Activated naive CD4-positive, alpha-beta T cell treated with anti-CD3 and anti-CD28 coated beads, Interleukin-2, amount 50 U/mL, for 16 hours (primary cell): ENCODE data around the gene RUSC2.
"Not testable (repeated sequence)": the region's sequence is repeated elsewhere in the genome, so short reads cannot be mapped to it uniquely, and the experiment has no call there.

Experiments used
- DNase-seq: peaks from one replicate; pipeline ENCODE4 v3.0.0-alpha.2; 2020

RUSC2 gene

DNA sequence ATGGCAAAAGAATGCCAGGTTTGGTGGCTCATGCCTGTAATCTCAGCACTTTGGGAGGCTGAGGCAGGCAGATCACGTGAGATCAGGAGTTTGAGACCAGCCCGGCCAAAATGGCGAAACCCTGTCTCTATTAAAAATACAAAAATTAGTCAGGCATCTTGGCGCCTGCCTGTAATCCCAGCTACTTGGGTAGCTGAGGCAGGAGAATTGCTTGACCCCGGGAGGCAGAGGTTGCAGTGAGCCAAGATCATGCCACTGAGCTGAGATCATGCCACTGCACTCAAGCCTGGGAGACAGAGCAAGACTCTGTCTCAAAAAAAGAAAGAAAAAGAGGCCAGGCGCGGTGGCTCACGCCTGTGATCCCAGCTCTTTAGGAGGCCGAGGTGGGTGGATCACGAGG is 8.3 kb downstream of the RUSC2 start:
- DNase-seq: not testable (repeated sequence)

DNA sequence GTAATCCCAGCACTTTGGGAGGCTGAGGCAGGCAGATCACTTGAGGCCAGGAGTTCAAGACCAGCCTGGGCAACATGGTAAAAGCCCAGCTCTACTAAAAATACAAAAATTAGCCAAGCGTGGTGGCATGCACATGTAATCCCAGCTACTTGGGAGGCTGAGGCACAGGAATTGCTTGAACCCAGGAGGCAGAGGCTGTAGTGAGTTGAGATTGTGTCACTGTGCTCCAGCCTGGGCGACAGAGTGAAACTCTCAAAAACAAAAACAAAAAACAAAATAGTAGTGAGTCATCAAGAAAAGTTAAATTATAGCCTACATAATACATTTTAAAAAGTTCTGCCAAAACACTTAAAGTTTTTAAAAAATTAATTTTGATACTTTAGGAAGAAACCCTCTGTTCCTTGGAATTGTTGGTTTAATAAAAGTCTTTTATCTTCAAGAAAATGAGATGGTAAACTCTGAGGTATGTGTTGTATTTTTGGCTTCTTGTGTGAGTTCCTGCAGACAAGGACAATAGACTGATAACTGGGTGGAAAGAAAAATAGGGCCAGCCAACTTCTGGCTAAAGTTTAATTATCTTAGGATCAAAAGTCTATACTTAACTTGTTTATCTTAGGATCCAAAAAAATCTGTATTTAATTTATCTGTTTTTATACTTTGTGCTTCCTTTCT is 9.3 kb downstream of the RUSC2 start:
- DNase-seq: no peak

GRCh38 chr9:35499701-35500030 is 9.8 kb downstream of the RUSC2 start:
- DNase-seq: no peak

DNA sequence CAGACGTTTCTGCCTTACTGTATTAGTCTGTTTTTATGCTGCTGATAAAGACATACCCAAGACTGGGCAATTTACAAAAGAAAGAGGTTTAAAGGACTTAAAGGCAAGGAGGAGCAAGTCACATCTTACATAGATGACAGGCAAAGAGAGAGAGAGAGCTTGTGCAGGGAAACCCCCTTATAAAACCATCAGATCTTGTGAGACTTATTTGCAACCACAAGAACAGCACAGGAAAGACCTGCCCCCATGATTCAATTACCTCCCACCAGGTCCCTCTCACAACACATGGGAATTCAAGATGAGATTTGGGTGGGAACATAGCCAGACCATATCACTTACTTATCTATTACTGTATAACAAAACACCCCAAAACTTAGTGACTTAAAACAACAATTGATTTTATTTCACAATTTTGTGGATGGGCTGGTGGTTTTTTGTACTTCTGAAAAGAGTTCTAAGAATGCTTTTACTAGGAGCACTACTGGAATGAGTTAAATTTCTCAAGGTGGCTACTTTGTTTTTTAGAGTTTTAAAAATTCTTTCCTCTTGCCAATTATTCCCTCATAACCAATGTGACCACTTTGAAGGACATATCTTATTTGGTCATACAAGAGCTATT is 10.3 kb downstream of the RUSC2 start:
- no peak for DNase-seq

DNA sequence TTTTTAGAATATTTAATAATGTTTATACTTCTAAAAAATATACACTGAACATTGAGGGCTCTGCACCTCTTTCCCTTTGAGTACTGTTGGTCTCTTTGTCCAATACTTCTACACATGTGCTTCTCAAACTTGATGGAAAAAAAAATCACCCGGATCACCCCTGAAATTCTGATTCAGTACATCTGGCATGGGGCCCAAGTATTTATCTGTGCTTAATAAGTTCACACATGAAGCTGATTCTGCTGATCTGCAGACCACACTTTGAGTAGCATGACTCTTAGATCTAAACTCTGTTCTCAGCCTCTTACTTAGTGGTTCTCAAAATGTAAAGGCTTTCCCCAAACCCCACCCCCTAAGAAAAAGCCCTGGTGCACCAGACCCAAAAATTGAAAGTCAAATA is 12.0 kb downstream of the RUSC2 start:
- no peak for DNase-seq

DNA sequence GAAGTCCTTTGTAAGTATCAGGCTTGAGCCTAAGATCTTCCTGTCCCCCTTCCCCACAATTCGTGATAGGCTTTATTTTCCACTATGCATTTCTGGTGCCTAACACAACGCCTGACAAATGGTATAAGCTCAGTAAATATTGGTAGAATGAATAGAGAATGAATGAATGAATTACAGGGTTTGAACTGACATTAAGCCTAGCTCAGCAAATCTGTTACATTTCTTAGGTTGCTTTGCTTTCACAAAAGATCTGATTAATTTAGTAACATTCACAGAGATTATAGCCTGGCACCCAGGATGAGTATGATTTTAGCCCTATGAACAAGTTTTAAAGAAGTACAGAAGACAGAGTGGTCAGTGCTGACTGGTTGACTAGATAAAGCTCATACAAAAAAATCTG is 16.4 kb downstream of the RUSC2 start:
- no peak for DNase-seq

- DNase-seq: no peak
Measured at GRCh38 chr9:35508069-35508468, 18.2 kb downstream of the RUSC2 start.

- DNase-seq: no peak
Measured at GRCh38 chr9:35510383-35510753, 20.5 kb downstream of the RUSC2 start.

GRCh38 chr9:35510754-35511428 is 21.0 kb downstream of the RUSC2 start:
- DNase-seq: no peak

DNA sequence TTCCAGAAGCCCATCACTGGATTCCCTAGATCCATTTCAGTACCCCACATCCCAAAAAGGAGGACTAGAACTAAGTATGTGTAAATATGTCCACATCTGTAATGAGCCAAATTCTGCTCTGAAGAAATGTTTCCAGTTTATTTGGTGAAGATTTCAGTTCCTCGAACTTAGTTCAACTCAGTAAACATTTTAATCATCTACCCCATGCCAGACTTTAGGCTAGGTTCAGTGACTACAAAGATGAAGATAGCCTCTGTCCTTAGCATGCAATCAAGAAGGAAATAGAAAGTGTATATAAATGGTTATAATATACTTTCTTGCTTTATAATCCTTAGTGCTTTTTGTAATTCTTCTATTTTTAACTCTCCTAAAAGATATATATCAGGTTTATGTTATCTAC is 21.5 kb downstream of the RUSC2 start:
- DNase-seq: no peak

DNA sequence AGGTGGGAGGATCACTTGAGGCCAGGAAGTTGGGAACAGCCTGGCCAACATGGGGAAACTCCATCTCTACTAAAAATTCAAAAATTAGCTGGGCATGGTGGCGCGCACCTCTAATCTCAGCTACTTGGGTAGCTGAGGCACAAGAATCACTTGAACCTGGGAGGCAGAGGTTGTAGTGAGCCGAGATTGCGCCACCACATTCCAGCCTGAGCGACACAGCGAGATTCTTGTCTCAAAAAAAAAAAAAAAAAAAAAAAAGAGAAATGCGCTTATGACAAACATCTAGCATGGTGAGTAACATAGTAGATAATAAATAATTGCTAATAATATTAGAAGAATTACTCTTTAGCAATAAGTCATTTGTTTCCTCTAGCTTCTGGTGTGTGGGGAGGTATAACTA is 25.9 kb downstream of the RUSC2 start:
- no peak for DNase-seq

- no peak for DNase-seq
Measured at GRCh38 chr9:35516479-35516878, 26.6 kb downstream of the RUSC2 start.

- DNase-seq: no peak
Measured at GRCh38 chr9:35517131-35517530, 27.2 kb downstream of the RUSC2 start.

GRCh38 chr9:35517552-35518224 is 27.8 kb downstream of the RUSC2 start:
- DNase-seq: no peak

GRCh38 chr9:35518225-35518821 is 28.4 kb downstream of the RUSC2 start:
- DNase-seq: no peak

DNA sequence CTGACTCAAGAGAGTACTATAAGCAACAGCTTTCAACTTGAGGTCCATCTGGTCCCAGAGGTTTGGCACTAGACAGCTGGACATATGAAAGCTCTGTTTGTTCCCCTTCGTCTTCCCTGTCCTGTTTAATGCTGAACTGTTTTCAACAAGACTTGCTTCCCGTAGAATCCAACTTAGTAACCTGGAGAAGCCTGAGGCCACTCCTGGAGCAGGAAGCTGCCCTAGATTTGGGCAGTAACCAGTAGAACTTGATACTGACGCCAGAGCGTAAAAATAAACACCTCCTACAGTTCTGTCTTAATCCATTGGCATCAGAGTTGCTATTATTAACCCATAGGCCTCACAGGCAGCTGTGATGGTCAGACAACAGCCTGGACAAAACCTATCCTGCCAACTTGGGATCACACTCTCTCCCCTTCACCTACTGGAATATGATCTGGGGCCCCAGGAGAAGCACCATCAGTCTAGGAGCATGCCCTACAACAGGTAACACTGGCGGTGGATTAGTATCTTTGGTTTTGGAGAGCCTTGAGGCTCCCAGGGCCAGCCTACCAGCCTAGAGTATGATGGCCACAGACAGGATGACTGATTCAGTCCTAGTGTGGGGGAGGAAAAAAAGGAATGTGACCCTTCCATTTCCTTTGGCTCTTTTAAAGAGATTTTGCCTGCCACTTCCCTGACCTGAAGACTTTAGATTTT is 29.2 kb downstream of the RUSC2 start:
- no peak for DNase-seq

DNA sequence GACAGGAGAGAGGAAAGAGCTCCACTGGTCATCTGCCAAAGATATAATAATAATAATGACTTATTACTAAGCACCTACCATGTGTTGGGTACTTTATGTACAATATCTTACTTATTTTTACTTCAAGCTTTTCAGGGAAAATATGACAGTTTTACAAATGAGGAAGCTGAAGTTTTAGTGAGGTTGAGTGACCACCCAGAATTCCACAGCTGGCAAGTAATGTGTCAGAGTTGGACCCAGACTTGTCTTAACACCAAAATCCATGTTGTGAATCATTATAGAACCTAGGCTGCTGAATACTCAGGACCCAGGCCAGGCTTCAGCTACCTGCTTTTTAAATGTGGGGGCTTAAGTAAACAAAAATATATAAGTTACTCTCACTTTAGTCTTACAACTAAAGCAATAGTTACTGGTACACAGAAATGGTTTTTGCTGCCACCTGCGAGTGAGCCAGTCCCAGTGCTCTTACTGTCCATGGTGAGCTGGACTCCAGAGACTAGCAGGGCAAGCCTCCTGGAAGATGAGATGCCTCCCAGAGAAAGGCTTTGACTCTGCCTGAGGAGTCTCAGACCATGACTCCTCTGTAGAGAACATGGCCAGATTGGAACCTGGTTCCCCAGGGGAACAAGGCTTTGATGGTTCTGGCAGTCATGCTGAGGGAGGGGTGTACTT is 29.9 kb downstream of the RUSC2 start:
- no peak for DNase-seq

DNA sequence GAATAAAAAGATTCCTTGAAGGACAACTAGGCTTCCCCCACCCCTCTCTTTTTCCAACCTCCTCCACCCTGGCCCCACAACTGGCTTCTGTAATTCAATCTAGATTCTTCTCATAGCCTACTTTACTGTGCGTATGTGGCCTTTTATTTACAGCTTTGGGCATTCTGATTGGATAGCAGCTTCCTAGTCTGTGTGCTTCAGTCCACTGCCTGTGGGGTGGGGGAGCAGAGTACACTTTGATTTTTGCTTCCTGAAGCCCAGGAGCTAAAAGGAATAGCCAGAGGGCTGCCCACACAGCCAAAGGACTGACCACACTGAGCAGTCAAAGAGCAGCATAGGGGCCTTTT is 30.4 kb downstream of the RUSC2 start:
- DNase-seq: no peak

- DNase-seq: no peak
Measured at GRCh38 chr9:35521708-35522107, 31.8 kb downstream of the RUSC2 start.

GRCh38 chr9:35522187-35522586 is 32.3 kb downstream of the RUSC2 start:
- no peak for DNase-seq

GRCh38 chr9:35522700-35523099 is 32.8 kb downstream of the RUSC2 start:
- DNase-seq: no peak

DNA sequence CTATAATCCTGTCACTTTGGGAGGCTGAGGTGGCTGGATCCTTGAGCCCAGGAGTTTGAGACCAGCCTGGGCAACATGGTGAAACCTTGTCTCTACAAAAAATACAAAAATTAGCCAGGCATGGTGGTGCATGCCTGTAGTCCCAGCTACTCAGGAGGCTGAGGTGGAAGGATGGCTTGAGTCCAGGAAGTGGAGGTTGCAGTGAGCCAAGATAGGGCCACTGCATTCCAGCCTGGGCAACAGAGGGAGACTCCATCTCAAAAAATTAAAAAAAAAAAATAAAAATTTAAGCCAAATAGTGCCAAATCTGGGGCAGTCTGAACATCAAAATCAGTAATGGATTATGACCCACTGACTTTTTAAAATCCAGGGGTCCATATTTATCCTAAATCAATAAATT is 33.6 kb downstream of the RUSC2 start:
- not testable (repeated sequence) for DNase-seq
